ENCODE measurements around the gene BMP15. TPM values are rescaled to one million over a fixed set of nuclear protein-coding genes. Genes with fewer than 3 reads are reported as not detected.

The BMP15 gene
- total RNA-seq (2016; rRNA removed; fragmentation: Illumina TruSeq; extraction: Trizol) = not detected in 2 replicates
- not detected in 2 replicates for total RNA-seq (2016; cell fraction: cytosol; rRNA removed; fragmentation: Illumina TruSeq; extraction: Trizol; ENCODE audit: low read depth)
- total RNA-seq (2016; cell fraction: insoluble cytoplasmic fraction; rRNA removed; fragmentation: Illumina TruSeq; extraction: Trizol) = not detected in 2 replicates
- total RNA-seq (2016; cell fraction: membrane; rRNA removed; fragmentation: Illumina TruSeq; extraction: Trizol) = not detected in 2 replicates
- not detected in 2 replicates for total RNA-seq (2016; cell fraction: nucleus; rRNA removed; fragmentation: Illumina TruSeq; extraction: Trizol)
- not detected in 2 replicates for polyA plus RNA-seq (2011; rRNA removed)
- not detected in 2 replicates for polyA plus RNA-seq (2011; cell fraction: cytosol; rRNA removed)
- not detected in 2 replicates for polyA plus RNA-seq (2011; cell fraction: nucleus; rRNA removed)
- not detected in 2 replicates for polyA plus RNA-seq (2012)
- not detected in 2 replicates for polyA plus RNA-seq (2016; cell fraction: cytosol; fragmentation: Illumina TruSeq; extraction: Trizol; ENCODE audit: low read depth)
- polyA plus RNA-seq (2016; cell fraction: insoluble cytoplasmic fraction; fragmentation: Illumina TruSeq; extraction: Trizol; ENCODE audit: low read depth) = not detected in 2 replicates
- polyA plus RNA-seq (2016; cell fraction: membrane; fragmentation: Illumina TruSeq; extraction: Trizol; ENCODE audit: low read depth) = not detected in 2 replicates
- polyA plus RNA-seq (2016; cell fraction: nucleus; fragmentation: Illumina TruSeq; extraction: Trizol; ENCODE audit: insufficient read depth, low read depth) = not detected in 2 replicates
- not detected in 2 replicates for polyA minus RNA-seq (2011; rRNA and poly(A)+ RNA removed; ENCODE audit: low replicate concordance)
- not detected in 2 replicates for polyA minus RNA-seq (2011; cell fraction: cytosol; rRNA and poly(A)+ RNA removed)
- polyA minus RNA-seq (2011; cell fraction: nucleus; rRNA and poly(A)+ RNA removed) = not detected in 2 replicates
- Bru-seq, nascent RNA = not detected
- BruChase-seq, experiment 1, labeled RNA remaining after a 6-hour chase = not detected
- not detected for BruChase-seq, experiment 2, labeled RNA remaining after a 2-hour chase
- long read RNA-seq, experiment 1 = 0 reads
- long read RNA-seq, experiment 2 = 0 reads

GRCh38 chrX:50910685-50911176 is at the start of gene BMP15:
TSS of gene BMP15 (plus strand) at chrX:50910735. CDS start at chrX:50910784, 49 bp downstream.
- H3K27me3 ChIP-seq (ENCODE audit: control insufficient read depth in 1 of 2, insufficient read depth in 2 of 2, low read length in 2 of 2) = no peaks in the 10 kb centered on the region; a peak in 1 of 5 replicates
- no peak for ATAC-seq
- no peak within 1 kb of the TSS for H3K9ac ChIP-seq (ENCODE audit: insufficient read depth, low read depth, low read length)
- no peak within 1 kb of the TSS for H3K27ac ChIP-seq (ENCODE audit: extremely low read length, insufficient read depth, low read length)
- H3K4me1 ChIP-seq (ENCODE audit: insufficient read depth, low read length) = no peaks in the 10 kb centered on the region
- H3K4me3 ChIP-seq (replicated peaks in 1 of 3; ENCODE audit: insufficient read depth in 1 of 3, low read depth in 2 of 3, low read length in 3 of 3) = no peak within 1 kb of the TSS
- H4K20me1 ChIP-seq (ENCODE audit: insufficient read depth, low read length) = no peaks in the 10 kb centered on the region
- in situ Hi-C loops (cut with HindIII; ENCODE audit: extremely low pct_ligation_motif_present, low pct_unique_long_range_greater_than_20kb) (no loop called here), intact Hi-C loops (cut with micrococcal nuclease; ENCODE audit: unreplicated experiment) (no loop called here)
- H3K4me2 ChIP-seq (ENCODE audit: low read depth, low read length) = no peak within 1 kb of the TSS
- DNase-seq (ENCODE audit: low spot score) = no peak
- no peaks in the 10 kb centered on the region for H3K9me3 ChIP-seq (ENCODE audit: low read length)
- TF ChIP-seq ZNF17 (CRISPR knock-in tag; IDR thresholded peaks at IDR 0.05) (no peak), KDM1A (CRISPR knock-in tag; IDR thresholded peaks at IDR 0.05) (no peak), AKAP8 (CRISPR knock-in tag; IDR thresholded peaks at IDR 0.05) (no peak), ZMAT3 (CRISPR knock-in tag; conservative IDR thresholded peaks at IDR 0.05) (no peak), SETDB1 (CRISPR knock-in tag; IDR thresholded peaks at IDR 0.05; ENCODE audit: borderline replicate concordance) (no peak), ZNF576 (CRISPR knock-in tag; IDR thresholded peaks at IDR 0.05) (no peak), MYC (CRISPR knock-in tag; IDR thresholded peaks at IDR 0.05; ENCODE audit: borderline replicate concordance) (no peak), NBN (conservative IDR thresholded peaks at IDR 0.05) (no peak), GATAD1 (CRISPR knock-in tag; IDR thresholded peaks at IDR 0.05) (no peak), HNRNPH1 (optimal IDR thresholded peaks at IDR 0.05; ENCODE audit: low read depth, low read length) (no peak), ZNF891 (CRISPR knock-in tag; IDR thresholded peaks at IDR 0.05) (no peak), PRDM4 (CRISPR knock-in tag; IDR thresholded peaks at IDR 0.05; ENCODE audit: borderline replicate concordance) (no peak)
- no peaks in the 10 kb centered on the region for H3K79me2 ChIP-seq (ENCODE audit: insufficient read depth, low read length)
- H3K36me3 ChIP-seq (replicated peaks in 1 of 2; ENCODE audit: control insufficient read depth in 1 of 2, insufficient read depth in 2 of 2, low read length in 2 of 2) = no peaks in the 10 kb centered on the region
- ChIA-PET CTCF (ENCODE audit: low intra/inter-chr PET ratio, low total read pairs) (no interaction called here), POLR2A (no interaction called here)
- no peak for FAIRE-seq
- no TSS peak for BruUV-seq (replicated peaks)
- H2AFZ ChIP-seq (ENCODE audit: low read length) = no peak within 1 kb of the TSS
- 0% methylated on average over 1 of the region's 9 CpGs for WGBS (ENCODE audit: low lambda C conversion rate)
